Activated CD4-positive, alpha-beta T cell treated with anti-CD3 and anti-CD28 coated beads for 4 hours (primary cell): ENCODE data around the gene RAB5A.
"Not testable (repeated sequence)": the region's sequence is repeated elsewhere in the genome, so short reads cannot be mapped to it uniquely, and the experiment has no call there.

Source experiments
- DNase-seq, 2 donors: peaks; one replicate each; pipeline ENCODE4 v3.0.0-alpha.2; 2020

Gene RAB5A

GRCh38 chr3:20031939-20032338 is 85.0 kb downstream of the RAB5A start:
- DNase-seq: not testable (repeated sequence)
